ENCODE measurements around the gene SMG7.

- TF ChIP-seq CTCF (IDR thresholded peaks at IDR 0.05): no peak
- TF ChIP-seq POLR2A (IDR thresholded peaks at IDR 0.05): no peak
Observed at GRCh38 chr1:183597656-183598347, 125.5 kb downstream of the SMG7 start.

All from adrenal gland (tissue), 5 donors.